ENCODE results near the gene OR6S1.
"Not testable (repeated sequence)": the region's sequence is repeated elsewhere in the genome, so short reads cannot be mapped to it uniquely, and the experiment has no call there.

OR6S1 gene

DNA sequence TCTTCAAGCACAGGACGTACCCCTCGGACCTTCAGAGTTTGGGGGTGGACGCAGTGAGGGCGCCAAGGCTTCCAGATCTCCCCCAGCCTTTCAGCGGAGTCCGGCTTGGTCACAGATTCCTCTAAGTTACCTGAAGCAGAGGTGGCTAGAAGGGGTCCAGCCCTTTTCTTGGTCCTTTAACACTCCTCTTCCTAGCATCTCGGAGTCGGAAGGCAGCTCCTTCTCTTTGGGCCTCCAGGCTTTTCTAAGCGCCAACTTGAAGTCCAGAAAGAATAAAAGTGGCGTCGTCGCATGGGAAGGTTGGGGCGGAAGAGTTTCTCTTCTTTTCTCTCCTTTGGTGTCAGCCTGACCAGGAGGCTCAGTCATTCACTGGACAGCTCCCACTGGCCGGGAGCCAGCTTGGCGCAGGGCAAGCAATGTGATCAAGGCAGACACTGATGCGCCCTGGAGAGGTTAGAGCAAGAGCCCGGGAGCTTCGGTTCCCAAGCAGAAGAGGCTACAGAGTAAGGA is 9.6 kb downstream of the OR6S1 start:
- H3K4me3 ChIP-seq (ENCODE audit: low read depth, low read length): peak overlapping the region; percentile 88

DNA sequence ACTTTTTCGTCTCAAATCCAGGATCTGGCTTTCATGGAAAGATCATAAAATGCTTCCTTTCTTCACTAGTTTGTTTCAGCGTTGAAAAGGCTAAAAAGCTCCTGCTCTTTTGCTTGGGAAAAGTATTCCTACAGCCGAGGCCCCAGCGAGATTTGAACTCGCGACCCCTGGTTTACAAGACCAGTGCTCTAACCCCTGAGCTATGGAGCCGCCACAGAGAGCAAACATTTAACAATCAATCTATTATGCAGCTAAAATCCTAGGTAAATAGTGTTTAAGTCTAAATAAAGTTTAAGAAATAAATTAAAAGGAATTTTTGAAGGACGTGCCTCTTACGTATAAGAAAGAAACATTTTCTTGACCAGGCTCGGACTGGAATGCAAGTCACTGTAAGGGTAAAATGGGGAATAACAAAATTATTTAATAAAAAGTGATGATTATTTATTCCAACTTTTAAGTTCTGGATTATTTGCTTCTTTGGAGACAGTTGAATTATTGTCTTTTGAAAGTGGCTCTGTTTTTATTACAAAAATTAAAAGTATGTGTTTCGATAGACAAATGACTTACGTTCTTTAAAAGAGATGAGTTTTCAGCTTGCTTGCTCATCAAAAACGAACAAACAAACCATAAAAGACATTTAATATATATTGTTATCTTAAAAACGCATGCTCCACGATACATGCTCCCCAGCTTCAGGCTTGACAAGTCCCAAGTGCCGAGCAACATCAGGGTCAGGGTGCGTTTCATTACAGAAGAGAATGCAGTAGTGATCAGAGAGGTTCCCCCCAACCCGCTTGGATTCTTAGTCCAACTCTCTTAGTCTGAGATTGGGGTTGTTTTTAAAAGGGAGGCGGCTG is 10.2 kb downstream of the OR6S1 start:
- H3K4me3 ChIP-seq (ENCODE audit: low read depth, low read length): peak overlapping the region; percentile 88

DNA sequence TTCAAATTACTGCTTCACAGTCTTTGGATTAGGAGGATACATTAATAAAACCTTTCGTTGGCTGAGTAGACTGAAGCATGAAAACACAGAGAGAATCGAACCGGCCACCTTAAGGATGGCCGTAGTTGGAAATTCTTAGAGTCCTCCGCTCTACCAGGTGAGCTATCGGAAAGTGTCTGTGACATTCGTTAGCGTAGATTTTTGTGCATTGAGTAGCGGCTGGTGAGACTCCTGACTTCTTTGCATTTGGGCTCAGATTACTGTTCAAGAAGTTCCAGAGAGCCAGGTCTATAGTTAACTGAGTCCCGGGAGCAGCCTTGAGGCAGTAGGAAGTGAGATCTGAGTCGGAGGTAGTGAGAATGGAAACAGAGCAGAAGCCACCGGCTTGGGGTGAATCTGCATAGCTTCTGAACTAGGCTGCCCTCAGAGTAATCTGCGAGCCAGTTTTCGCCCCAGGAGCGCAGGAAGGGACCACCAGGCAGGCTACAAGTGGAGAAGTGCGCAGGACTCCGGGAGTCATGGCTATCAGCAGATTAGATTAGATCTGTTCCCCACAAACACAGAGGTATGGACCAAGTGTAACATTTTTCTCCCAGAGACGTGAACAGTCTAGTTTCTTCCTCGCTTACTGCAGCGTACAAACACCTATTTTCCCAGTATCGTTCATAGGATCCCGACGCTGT is 11.0 kb downstream of the OR6S1 start:
- H3K4me3 ChIP-seq (ENCODE audit: low read depth, low read length): peak overlapping the region; percentile 88

DNA sequence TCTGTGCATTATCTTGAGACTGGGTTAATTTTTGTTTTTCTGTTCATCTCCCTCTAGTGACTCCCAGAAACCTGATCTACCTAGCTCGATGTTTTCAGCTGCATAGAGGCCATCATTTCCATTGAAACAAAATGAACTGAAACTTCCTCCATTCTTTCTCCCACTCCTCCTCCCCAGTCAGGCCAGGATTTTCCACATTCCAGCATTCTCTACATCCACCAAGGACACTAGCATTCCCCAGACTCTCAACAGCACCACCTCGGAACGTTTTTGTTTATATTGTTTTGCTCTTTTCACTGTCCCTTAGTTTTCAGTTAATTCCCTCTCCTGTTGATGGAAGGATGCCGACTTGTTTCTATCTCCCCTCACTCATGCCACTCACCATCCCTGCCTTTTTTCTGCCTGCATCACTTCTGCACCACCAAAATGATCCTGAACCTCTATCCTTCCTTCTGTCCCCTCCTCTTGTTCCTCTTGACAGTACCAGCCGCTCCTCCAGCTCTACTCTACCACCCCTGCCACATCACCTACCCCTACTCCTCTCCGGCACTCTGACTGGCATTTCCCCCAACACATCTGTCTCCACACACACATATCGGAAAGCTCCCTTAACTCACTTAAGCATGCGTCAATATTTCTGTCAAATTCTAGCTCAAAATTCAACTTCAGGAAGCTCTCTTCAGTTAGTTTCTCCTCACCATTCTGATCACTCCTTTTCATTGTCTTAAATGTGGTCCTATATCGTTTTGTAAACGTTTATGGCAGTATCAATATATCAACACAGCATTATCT is 13.2 kb downstream of the OR6S1 start:
- H3K4me3 ChIP-seq (ENCODE audit: low read depth, low read length): peak overlapping the region; percentile 2

DNA sequence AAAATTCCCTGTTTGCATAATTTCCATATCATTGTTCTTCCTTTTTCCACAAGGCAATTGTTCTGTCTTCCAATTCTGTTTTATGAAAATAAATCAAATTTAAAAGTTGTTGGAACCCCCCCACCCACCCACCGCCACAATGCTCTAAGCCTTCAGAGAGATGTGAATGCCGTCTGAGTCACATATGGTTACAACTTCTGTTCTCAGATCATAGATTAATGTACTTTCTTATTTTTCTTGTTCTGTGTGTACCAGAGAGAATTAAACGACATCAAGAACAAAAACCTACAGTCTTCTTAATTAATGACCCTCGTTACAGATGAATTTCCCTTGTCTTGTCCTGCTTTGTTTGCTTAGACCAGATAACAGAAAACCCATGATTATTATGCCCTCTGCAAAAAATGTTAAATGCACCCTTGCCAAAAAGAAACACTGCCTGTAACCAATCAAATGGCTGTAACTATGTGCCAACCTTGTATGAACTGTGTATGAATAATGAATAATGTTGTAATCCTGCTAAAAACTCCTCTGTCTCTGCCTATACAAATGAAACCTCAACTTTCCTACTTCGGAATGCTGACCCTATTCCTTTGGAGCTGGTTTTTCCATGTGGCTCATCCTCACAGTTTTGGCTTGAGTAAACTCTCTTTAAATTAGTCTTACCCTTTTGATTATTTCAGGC is 14.0 kb downstream of the OR6S1 start:
- H3K4me3 ChIP-seq (ENCODE audit: low read depth, low read length): peak overlapping the region; percentile 2

DNA sequence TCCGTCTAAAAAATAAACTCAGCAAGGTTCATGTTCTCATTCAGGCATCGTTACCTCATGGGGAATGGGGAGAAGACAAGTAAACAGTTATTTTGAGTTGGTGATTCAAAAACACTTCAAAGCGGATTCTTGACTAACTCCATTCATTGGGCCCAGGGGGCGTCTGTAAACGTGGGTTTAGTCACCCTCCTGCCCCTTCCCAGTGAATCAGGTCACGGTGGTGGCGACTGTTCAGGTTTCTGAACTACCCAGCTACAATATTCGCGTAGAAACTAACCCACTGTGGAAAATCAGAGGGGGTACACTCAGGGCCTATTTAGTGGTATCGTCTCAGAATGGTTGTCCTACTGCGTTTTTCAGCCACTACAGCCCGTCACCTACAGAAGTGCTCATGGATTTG is 15.2 kb downstream of the OR6S1 start:
- peak overlapping the region; percentile 61 for H3K4me3 ChIP-seq (ENCODE audit: low read depth, low read length)

DNA sequence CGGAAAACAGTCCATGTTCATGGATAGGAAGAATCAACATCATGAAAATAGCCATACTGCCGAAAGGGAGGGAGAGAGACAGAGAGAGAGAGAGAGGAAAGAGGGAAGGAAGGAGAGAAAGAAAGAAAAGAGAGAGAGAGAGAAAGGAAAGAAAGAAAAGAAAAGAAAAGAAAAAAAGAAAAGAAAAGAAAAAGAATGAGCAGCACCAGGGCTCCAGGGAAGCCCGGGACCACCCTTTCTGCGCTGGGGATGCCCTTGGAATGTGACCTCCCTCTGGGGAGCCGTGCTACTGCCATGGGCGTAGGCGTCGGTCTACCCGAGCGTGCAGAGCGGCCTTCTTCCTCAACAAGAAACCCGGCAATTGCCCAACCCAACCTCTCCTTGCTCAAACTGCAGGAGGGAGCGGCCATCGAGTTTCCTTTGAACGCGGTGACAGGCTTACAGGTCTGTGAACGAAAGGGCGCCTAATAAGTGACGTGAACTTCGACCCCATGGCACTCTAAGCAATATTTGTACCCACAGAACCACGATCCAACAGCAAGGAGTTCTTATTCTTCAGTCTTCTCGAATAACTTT is 16.9 kb downstream of the OR6S1 start:
- peak overlapping the region; percentile 87 for H3K4me3 ChIP-seq (ENCODE audit: low read depth, low read length)

DNA sequence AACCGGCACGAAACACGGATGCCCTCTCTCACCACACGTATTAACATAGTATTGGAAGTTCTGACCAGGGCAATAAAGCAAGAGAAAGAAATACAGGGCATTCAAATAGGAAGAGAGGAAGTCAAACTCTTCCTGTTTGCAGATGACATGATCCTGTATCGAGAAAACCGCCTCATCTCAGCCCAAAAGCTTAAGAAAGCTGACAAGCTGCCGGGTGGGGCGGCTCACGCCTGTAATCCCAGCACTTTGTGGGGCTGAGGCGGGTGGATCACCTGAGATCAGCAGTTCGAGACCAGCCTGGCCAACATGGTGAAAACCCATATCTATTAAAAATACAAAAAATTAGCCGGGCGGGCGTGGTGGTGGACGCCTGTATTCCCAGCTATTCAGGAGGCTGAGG is 17.7 kb downstream of the OR6S1 start:
- no peak overlapping the region for H3K4me3 ChIP-seq (ENCODE audit: low read depth, low read length)

DNA sequence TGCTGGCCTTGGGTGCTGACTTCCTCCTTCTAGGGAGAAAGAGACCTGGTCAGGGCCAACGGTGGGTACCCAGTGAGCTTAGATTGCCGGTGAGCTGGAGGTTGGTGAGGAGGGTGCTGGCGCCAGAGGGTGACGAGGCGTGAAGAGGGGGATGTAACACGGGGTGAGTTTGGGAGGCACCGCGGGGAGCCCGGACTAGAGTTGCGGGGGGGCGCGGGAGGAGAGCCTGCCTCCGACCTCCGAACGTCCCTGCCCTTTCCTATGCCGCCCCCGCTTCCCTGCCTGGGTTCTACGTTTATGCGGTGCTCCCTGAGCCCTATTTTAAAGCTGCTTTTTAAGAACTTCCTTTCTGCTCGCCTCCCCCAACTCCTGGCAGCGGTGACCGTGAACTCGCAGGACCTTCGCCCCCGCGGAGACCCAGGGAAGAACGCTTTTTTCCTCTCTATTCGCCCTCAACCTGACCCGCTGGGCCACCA is 18.6 kb downstream of the OR6S1 start:
- H3K4me3 ChIP-seq (ENCODE audit: low read depth, low read length): peak overlapping the region; percentile 37

DNA sequence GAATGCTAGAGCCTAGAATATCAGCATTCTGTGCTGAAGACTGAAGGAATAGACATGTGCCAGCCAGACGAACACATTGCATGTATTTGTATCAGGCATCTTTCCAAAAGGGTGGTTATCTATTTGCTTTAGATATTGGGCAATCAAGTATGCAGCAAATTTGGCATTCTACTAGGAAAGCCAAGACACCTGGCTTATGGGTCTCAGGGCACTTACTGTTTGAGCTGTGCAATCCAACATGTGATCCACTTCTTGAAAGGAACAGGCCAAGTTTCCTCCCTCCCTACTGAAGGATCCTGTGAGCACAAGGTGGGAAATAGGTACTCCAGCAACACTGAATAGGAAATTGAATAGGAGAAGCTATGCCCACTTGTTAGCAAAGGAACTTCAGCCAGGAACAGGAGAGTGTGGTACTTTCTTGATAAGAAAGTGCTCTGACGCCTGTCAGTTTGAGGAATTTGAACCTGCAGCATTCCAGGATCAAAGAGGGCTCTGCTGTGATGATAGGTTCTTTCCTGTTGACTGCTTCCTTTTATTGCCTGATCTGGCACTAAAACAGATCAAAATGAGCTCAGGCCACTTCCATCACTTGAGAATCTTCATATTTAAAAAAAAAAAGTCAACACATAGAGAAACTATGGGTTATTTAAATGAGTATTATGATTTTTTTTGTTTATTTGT is 20.6 kb downstream of the OR6S1 start:
- H3K4me3 ChIP-seq (ENCODE audit: low read depth, low read length): no peak overlapping the region

DNA sequence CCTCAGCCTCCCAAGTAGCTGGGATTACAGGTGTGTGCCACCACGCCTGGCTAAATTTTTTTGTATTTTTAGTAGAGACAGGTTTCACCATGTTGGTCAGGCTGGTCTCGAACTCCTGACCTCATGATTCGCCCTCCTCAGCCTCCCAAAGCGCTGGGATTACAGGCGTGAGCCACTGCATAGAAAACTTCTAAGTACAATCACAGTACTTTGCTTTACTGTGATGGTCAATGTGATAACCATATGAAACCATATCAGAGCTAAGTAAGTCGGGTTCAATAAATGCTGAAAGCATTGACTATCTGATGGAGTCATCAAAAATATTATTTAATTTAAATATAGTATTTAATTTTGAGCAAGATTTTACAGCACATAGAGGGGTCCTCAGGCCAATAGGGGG is 21.8 kb downstream of the OR6S1 start:
- not testable (repeated sequence) for H3K4me3 ChIP-seq (ENCODE audit: low read depth, low read length)

DNA sequence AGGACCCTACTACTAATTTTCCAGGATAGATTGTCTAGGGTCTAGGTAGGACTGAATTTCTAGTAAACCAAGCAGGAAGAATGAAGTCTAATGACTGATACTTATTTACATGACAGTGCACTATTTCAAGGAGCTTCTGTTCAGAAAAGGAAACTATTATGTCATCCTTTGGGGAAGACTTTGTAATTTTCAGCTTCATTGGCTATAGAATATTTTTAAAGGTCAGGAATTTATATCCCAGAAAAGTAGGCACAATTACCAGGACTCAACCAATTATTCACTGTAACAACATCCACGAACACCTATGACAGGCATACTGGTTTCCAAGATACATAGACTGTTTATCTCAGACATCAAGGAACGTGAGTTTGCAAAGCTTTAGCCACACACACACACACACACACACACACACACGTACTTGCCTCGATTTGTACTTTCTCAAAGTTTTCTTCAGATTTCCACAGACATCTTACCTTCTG is 23.2 kb downstream of the OR6S1 start:
- H3K4me3 ChIP-seq (ENCODE audit: low read depth, low read length): no peak overlapping the region

DNA sequence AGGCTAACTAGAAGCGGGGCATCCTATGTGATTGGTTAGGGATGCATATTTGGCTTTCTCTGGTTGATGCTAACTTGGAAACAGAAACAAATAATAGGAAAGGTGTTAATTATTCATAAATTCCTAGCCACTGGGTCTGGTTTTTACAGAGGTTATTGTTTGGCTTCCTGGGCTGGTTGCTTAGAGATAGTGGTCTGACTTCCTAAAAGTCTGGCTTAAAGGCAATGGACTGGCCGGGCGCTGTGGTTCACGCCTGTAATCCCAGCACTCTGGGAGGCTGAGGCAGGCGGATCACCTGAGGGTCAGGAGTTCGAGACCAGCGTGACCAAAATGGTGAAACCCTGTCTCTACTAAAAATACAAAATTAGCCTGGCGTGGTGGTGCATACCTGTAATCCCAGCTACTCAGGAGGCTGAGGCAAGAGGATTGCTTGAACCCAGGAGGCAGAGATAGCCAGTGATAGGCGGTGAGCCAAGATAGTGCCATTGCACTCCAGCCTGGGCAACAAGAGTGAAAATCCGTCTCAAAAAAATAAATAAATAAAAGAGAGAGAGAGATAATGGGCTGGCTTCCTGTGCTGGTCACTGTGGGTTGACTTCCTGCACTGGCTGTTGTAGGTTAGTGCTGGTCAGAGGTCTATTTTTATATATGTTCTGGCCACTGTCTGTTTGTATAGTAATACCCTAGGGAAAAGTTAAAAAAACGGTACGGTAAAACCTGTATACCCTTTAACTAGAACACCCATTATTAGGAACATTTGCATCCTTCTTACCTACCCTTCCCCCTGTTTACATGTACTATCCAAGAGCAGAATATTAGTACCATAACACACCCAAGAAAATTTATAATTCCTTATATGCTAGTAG is 24.1 kb downstream of the OR6S1 start:
- H3K4me3 ChIP-seq (ENCODE audit: low read depth, low read length): no peak overlapping the region

DNA sequence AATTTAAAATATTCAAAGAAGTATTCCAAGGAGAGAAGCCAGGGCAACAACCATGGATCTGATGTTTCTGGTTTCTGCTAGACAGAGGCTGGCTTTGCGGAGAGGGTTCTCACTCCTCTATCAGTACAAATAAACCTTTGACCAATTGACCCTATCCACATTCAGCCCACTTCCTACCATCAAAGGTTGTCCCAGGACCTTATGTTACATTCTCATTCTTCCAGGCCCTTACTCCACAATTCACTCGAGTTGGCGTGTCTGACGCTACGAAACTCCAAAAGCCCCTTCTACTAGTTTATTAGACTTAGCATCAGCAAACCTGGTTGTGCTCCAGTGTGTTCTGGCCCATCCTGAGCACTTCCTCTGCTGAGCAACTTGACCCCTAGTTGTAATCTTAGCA is 25.5 kb downstream of the OR6S1 start:
- H3K4me3 ChIP-seq (ENCODE audit: low read depth, low read length): no peak overlapping the region

DNA sequence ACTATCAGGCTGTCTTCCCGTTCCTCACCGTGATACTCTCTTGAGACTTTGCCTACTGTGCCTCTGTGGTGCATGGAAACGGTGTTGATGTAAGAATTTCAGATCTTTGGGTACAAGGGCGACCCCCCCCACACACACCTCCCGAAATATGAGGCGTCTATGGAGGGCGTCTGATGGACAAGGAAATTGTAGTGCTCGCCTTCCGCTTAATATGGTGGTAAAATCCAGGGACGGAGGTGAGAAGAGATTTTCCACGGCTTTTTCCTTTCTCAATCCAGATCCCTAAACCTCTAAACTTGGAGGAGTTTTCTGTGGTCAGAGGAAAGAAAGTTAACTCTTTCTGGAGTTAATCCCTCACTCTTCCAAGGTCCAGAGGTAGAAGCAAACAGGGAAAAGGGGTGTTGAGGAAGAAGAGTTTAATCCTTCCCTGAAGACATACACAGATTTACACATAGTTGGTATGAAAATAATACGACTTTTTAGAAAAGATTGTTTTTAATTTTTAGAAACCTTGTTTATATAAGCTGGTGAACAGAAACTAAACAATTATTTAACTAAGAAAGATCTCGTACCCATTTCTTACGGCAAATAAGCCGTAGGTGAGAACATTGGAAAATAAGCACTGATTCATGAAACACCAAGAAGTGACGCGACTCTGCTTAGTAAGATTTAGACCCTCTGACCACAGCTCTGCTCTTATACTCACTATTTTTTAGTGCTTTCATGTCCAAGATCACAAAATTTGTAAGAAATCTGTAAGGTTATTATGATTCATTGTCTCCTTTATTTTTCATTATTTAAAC is 27.3 kb downstream of the OR6S1 start:
- H3K4me3 ChIP-seq (ENCODE audit: low read depth, low read length): peak overlapping the region; percentile 91

DNA sequence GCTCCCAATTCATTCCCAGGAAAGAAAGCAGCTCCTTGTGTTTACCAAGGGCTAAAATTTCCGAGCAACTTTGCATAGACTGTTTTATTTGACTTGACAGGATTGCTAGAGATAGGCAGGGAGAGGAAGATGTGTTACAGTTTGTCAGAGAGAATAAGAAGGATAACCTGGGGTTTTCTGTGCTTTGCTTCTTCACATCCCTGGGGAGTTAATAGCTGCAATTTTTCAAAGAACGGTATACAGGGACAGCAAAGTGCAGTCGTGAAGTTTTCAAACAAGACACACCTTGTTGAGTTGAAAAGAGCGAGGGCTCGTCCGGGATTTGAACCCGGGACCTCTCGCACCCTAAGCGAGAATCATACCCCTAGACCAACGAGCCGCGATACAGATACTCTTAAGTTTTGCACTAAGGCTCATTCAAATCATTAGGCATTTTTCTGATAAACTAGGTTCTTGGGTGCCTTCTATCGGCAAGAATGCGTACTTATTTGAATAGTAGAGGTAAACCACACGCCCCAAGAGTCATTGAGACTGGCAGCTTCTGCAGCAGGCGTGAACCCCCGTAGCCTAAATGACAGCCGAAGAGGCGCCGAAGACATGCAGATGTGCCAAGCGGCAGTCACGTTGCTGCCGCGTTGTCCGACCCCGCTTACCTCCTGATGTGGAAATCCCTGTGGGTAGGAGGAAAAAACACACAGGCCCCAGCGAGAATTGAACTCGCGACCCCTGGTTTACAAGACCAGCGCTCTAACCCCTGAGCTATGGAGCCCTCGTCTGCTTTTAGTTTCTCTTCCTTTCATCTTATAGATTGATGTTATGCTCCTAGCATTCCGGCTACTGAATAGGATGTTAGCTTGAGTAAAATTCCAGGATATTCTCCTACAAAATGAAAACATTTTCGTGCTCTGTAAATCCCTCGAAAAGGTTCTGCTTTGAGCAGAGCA is 28.1 kb downstream of the OR6S1 start:
- peak overlapping the region; percentile 91 for H3K4me3 ChIP-seq (ENCODE audit: low read depth, low read length)

DNA sequence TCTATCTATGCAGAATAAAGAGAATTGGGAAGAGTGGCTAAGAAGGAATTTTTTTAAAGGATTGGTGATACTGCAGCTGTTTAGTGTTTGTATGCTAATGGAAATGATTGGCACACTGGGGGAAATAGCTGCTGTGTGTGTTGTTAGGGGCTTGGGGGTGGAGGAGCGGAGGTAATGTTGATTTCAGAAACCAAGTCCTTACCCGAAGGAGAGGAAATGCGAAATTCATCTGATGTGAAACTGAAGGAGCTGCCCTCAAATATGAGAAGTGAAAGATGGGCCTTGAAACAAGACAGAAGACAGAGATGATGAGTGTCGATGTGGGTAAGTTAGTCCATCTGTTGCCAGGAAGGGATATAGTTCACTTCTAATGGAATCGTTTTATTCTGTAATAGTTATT is 29.1 kb downstream of the OR6S1 start:
- H3K4me3 ChIP-seq (ENCODE audit: low read depth, low read length): no peak overlapping the region
